ENCODE measurements around the gene WDR82. TPM values are rescaled to one million over a fixed set of nuclear protein-coding genes. Genes with fewer than 3 reads are reported as not detected.
A peak's percentile ranks its signal among the peaks of the same experiment; 100 is the strongest.

The WDR82 gene
- total and polyA plus RNA-seq, 2 of the 4 experiments (the other 2 are of a cell fraction), result 38.1 to 68.1 TPM

- Histone ChIP-seq H3K23ac (ENCODE audit: low read depth, low read length) (no peak overlapping the region), H3K9me1 (ENCODE audit: insufficient read depth, low read length) (peaks cover 12% of the 10 kb centered on the region; the same call in 1 of the 2 replicates), H2AK9ac (replicated peaks; ENCODE audit: low read depth, low read length, poor library complexity) (peak overlapping the region; percentile 84), H4K5ac (ENCODE audit: low read depth, low read length) (no peak overlapping the region), H4K20me1 (ENCODE audit: insufficient read depth, low read length) (peaks cover 35% of the 10 kb centered on the region), H3K4ac (ENCODE audit: low read depth, low read length) (no peak overlapping the region), H3K4me1 (ENCODE audit: control insufficient read depth, insufficient read depth, low read length) (0 out of 2 replicates have a peak, but pooled peaks cover 2% of the 10 kb centered on the region), H4K8ac (ENCODE audit: low read depth in 2 of 2, low read length in 2 of 2) (no peak overlapping the region), H3K9me3 (ENCODE audit: control insufficient read depth, insufficient read depth, low read length) (no peaks in the 10 kb centered on the region), H2BK20ac (ENCODE audit: low read depth, low read length) (no peak overlapping the region), H3K18ac (ENCODE audit: low read depth, low read length) (no peak overlapping the region), H4K91ac (ENCODE audit: insufficient read depth, low read depth, low read length) (no peak overlapping the region), H3K36me3 (ENCODE audit: control insufficient read depth, insufficient read depth, low read length) (peaks cover 68% of the 10 kb centered on the region), H3K9ac (ENCODE audit: low read depth, low read length) (no peak overlapping the region), H2AK5ac (ENCODE audit: low read depth, low read length) (no peak overlapping the region), H3K79me1 (ENCODE audit: low read depth in 1 of 2, low read length in 2 of 2) (peaks cover 5 to 61% of the 10 kb centered on the region in 2 experiments; a peak in 3 of 4 replicates), H2BK15ac (ENCODE audit: low read depth, low read length) (no peak overlapping the region), H3K4me3 (ENCODE audit: insufficient read depth, low read depth, low read length) (no peak overlapping the region), H2BK120ac (ENCODE audit: low read depth, low read length) (no peak overlapping the region), H3K27ac (ENCODE audit: insufficient read depth, low read length) (no peak overlapping the region), H2BK5ac (ENCODE audit: low read depth, low read length, poor library complexity, severe bottlenecking) (no peak overlapping the region), H3K27me3 (ENCODE audit: control insufficient read depth, insufficient read depth, low read length) (no peaks in the 10 kb centered on the region), H3K56ac (ENCODE audit: extremely low read depth, insufficient read depth, low read length) (no peak overlapping the region), H3K14ac (replicated peaks; ENCODE audit: low read depth, low read length) (no peak overlapping the region), H2AFZ (replicated peaks; ENCODE audit: low read length, poor library complexity) (peak overlapping the region; percentile 58), H3K4me2 (ENCODE audit: low read depth, low read length) (no peak overlapping the region)
- intact Hi-C loops (cut with micrococcal nuclease), result loop anchor here (2.0 kb wide), 1 partner anchor 15 kb away; no protein-coding TSS in a partner anchor
- DNase-seq (no peak), ATAC-seq (ENCODE audit: low read depth) (no peak)
- TF ChIP-seq BHLHE40 (IDR thresholded peaks at IDR 0.05; ENCODE audit: low read depth, low read length), result no peak
- in situ Hi-C loops (cut with MboI; ENCODE audit: low sequenced_read_pairs), result no loop called here
- WGBS, 2 experiments (ENCODE audit: extremely low coverage in 2 of 2, insufficient read length in 1 of 2), result 87% methylated on average over 4 of the region's 12 CpGs; no CpG with 5 or more reads in 1 of the 2 experiments
- ChIA-PET CTCF (no interaction called here), POLR2A (ENCODE audit: unreplicated experiment) (interaction anchor here (0.6 to 0.7 kb wide), 2 partner anchors 13 to 69 kb away, joined by 5 to 8 read pairs; no protein-coding TSS in a partner anchor)
- dilution Hi-C loops (cut with HindIII; ENCODE audit: low sequenced_read_pairs, unreplicated experiment), result no loop called here
- BruUV-seq (replicated peaks), result no TSS peak
These were observed 24.8 kb downstream of the WDR82 start for GRCh38 chr3:52253314-52254304.

Data from IMR-90 (cell line).